NOMO-1 treated with dmso at 0.1 percent for 144 hours (cell line): ENCODE data around the gene SAMD10.

Experiments used
- DNase-seq: peaks from one replicate; lab custom pipeline; 2025; ENCODE audit not compliant: unreplicated experiment; lab: John Stamatoyannopoulos, UW

Gene SAMD10

GRCh38 chr20:63957690-63958441 is 21.6 kb downstream of the SAMD10 start:
- no peak for DNase-seq

GRCh38 chr20:63957004-63957689 is 22.3 kb downstream of the SAMD10 start:
- peak; percentile 31 for DNase-seq

- no peak for DNase-seq
These were observed 22.8 kb downstream of the SAMD10 start for GRCh38 chr20:63956664-63957003.

- peak; percentile 79 for DNase-seq
These were observed 23.4 kb downstream of the SAMD10 start, which contains the start of gene UCKL1 for GRCh38 chr20:63955827-63956663. UCKL1 (minus strand) TSS chr20:63956416; CDS start chr20:63956372, 44 bp downstream.

- DNase-seq: no peak
These were observed 24.1 kb downstream of the SAMD10 start for GRCh38 chr20:63955281-63955826.

GRCh38 chr20:63953764-63954429 is 25.5 kb downstream of the SAMD10 start:
- DNase-seq: no peak

- DNase-seq: no peak
These were observed 26.7 kb downstream of the SAMD10 start for GRCh38 chr20:63952769-63953168.

- DNase-seq: no peak
These were observed 27.3 kb downstream of the SAMD10 start for GRCh38 chr20:63952210-63952535.

GRCh38 chr20:63951398-63952209 is 27.8 kb downstream of the SAMD10 start:
- DNase-seq: no peak

GRCh38 chr20:63950701-63951397 is 28.6 kb downstream of the SAMD10 start:
- DNase-seq: no peak

GRCh38 chr20:63947638-63948456 is 31.6 kb downstream of the SAMD10 start:
- no peak for DNase-seq

- no peak for DNase-seq
These were observed 32.3 kb downstream of the SAMD10 start for GRCh38 chr20:63946986-63947637.

- no peak for DNase-seq
These were observed 33.2 kb downstream of the SAMD10 start for GRCh38 chr20:63945921-63946920.

GRCh38 chr20:63945031-63945658 is 34.3 kb downstream of the SAMD10 start:
- DNase-seq: no peak

- DNase-seq: no peak
These were observed 35.1 kb downstream of the SAMD10 start for GRCh38 chr20:63944078-63944941.

GRCh38 chr20:63943808-63944077 is 35.7 kb downstream of the SAMD10 start:
- no peak for DNase-seq
